ENCODE results near the gene IGSF3. TPM values are rescaled to one million over a fixed set of nuclear protein-coding genes. Genes with fewer than 3 reads are reported as not detected.
"Not testable (repeated sequence)": the region's sequence is repeated elsewhere in the genome, so short reads cannot be mapped to it uniquely, and the experiment has no call there.

The IGSF3 gene
- total and polyA plus RNA-seq, 2 experiments from 2014 or later: 8.8 to 34.0 TPM

- not testable (repeated sequence) for DNase-seq (ENCODE audit: low spot score)
These were observed 42.4 kb downstream of the IGSF3 start for GRCh38 chr1:116625155-116625554.

GRCh38 chr1:116624040-116624439, 43.5 kb downstream of the IGSF3 start:
- no peak overlapping the region for H2AFZ ChIP-seq
- no peak overlapping the region for H3K4me3 ChIP-seq
- H3K27ac ChIP-seq: no peak overlapping the region
- no peaks in the 10 kb centered on the region for H4K20me1 ChIP-seq (ENCODE audit: insufficient read depth, poor library complexity, severe bottlenecking)
- H3K79me2 ChIP-seq: peaks cover 29% of the 10 kb centered on the region
- 96% methylated on average over 7 of the region's 7 CpGs for WGBS (ENCODE audit: low lambda C conversion rate, missing lambda C conversion rate)
- H3K4me1 ChIP-seq (ENCODE audit: insufficient read depth): peaks cover 10% of the 10 kb centered on the region
- no peak overlapping the region for H3K4me2 ChIP-seq
- no peaks in the 10 kb centered on the region for H3K9me3 ChIP-seq (ENCODE audit: low read depth)
- TF ChIP-seq EZH2 (IDR thresholded peaks at IDR 0.05; ENCODE audit: borderline replicate concordance) (no peak), CTCF (IDR thresholded peaks at IDR 0.05; ENCODE audit: poor library complexity) (no peak), EZH2phosphoT487 (IDR thresholded peaks at IDR 0.05; ENCODE audit: low read depth, severe bottlenecking, unreplicated experiment) (no peak)
- no peaks in the 10 kb centered on the region for H3K27me3 ChIP-seq
- H3K9me2 ChIP-seq (replicated peaks; ENCODE audit: insufficient read depth): no peaks in the 10 kb centered on the region
- no peaks in the 10 kb centered on the region for H3K36me3 ChIP-seq (replicated peaks; ENCODE audit: insufficient read depth, low read depth)
- no peak for DNase-seq (ENCODE audit: low spot score)

More at GRCh38 chr1:116625155-116625554, 42.4 kb downstream of the IGSF3 start:
- H3K4me1 ChIP-seq (ENCODE audit: insufficient read depth); H3K9me2 ChIP-seq (replicated peaks; ENCODE audit: insufficient read depth); H2AFZ ChIP-seq; H3K4me2 ChIP-seq; H4K20me1 ChIP-seq (ENCODE audit: insufficient read depth, poor library complexity, severe bottlenecking); H3K27me3 ChIP-seq; H3K36me3 ChIP-seq (replicated peaks; ENCODE audit: insufficient read depth, low read depth); H3K9me3 ChIP-seq (ENCODE audit: low read depth); H3K4me3 ChIP-seq: not testable (repeated sequence)
- Histone ChIP-seq H3K79me2 (peaks cover 27% of the 10 kb centered on the region), H3K27ac (peak overlapping the region; percentile 9)
- WGBS (ENCODE audit: low lambda C conversion rate, missing lambda C conversion rate): 64% methylated on average over 5 of the region's 5 CpGs

GRCh38 chr1:116622496-116622895, 45.0 kb downstream of the IGSF3 start:
- not testable (repeated sequence) for H3K9me2 ChIP-seq (replicated peaks; ENCODE audit: insufficient read depth); H2AFZ ChIP-seq; H3K36me3 ChIP-seq (replicated peaks; ENCODE audit: insufficient read depth, low read depth); H3K27ac ChIP-seq; H3K4me2 ChIP-seq; H3K27me3 ChIP-seq; H3K9me3 ChIP-seq (ENCODE audit: low read depth); H3K4me3 ChIP-seq; H4K20me1 ChIP-seq (ENCODE audit: insufficient read depth, poor library complexity, severe bottlenecking); DNase-seq (ENCODE audit: low spot score)
- WGBS (ENCODE audit: low lambda C conversion rate, missing lambda C conversion rate): 77% methylated on average over 2 of the region's 2 CpGs
- Histone ChIP-seq H3K4me1 (ENCODE audit: insufficient read depth) (peaks cover 16% of the 10 kb centered on the region), H3K79me2 (peaks cover 31% of the 10 kb centered on the region)

GRCh38 chr1:116621756-116622155, 45.8 kb downstream of the IGSF3 start:
- 97% methylated on average over 2 of the region's 2 CpGs for WGBS (ENCODE audit: low lambda C conversion rate, missing lambda C conversion rate)
- peaks cover 31% of the 10 kb centered on the region for H3K79me2 ChIP-seq
- H3K4me1 ChIP-seq (ENCODE audit: insufficient read depth); H3K4me2 ChIP-seq; H3K36me3 ChIP-seq (replicated peaks; ENCODE audit: insufficient read depth, low read depth); H4K20me1 ChIP-seq (ENCODE audit: insufficient read depth, poor library complexity, severe bottlenecking); H3K9me2 ChIP-seq (replicated peaks; ENCODE audit: insufficient read depth); H3K4me3 ChIP-seq; H2AFZ ChIP-seq; H3K27me3 ChIP-seq; H3K27ac ChIP-seq; DNase-seq (ENCODE audit: low spot score); H3K9me3 ChIP-seq (ENCODE audit: low read depth): not testable (repeated sequence)

- not testable (repeated sequence) for H3K9me3 ChIP-seq (ENCODE audit: low read depth); H3K9me2 ChIP-seq (replicated peaks; ENCODE audit: insufficient read depth); H3K4me3 ChIP-seq; DNase-seq (ENCODE audit: low spot score); H2AFZ ChIP-seq; H3K4me2 ChIP-seq; H3K4me1 ChIP-seq (ENCODE audit: insufficient read depth); H3K27ac ChIP-seq; H4K20me1 ChIP-seq (ENCODE audit: insufficient read depth, poor library complexity, severe bottlenecking); H3K36me3 ChIP-seq (replicated peaks; ENCODE audit: insufficient read depth, low read depth); H3K27me3 ChIP-seq
- 96% methylated on average over 3 of the region's 3 CpGs for WGBS (ENCODE audit: low lambda C conversion rate, missing lambda C conversion rate)
- H3K79me2 ChIP-seq: peaks cover 20% of the 10 kb centered on the region
These were observed 47.1 kb downstream of the IGSF3 start for GRCh38 chr1:116620392-116620791.

- not testable (repeated sequence) for H3K27me3 ChIP-seq; H3K4me2 ChIP-seq; H3K9me3 ChIP-seq (ENCODE audit: low read depth); H3K4me3 ChIP-seq; H3K36me3 ChIP-seq (replicated peaks; ENCODE audit: insufficient read depth, low read depth); H4K20me1 ChIP-seq (ENCODE audit: insufficient read depth, poor library complexity, severe bottlenecking); H3K9me2 ChIP-seq (replicated peaks; ENCODE audit: insufficient read depth); H3K27ac ChIP-seq; H3K4me1 ChIP-seq (ENCODE audit: insufficient read depth); H2AFZ ChIP-seq
- peaks cover 17% of the 10 kb centered on the region for H3K79me2 ChIP-seq
- DNase-seq (ENCODE audit: low spot score): peak; percentile 29
- WGBS (ENCODE audit: low lambda C conversion rate, missing lambda C conversion rate): 11% methylated on average over 4 of the region's 4 CpGs
These were observed 48.4 kb downstream of the IGSF3 start for GRCh38 chr1:116619106-116619505.

- not testable (repeated sequence) for H3K9me2 ChIP-seq (replicated peaks; ENCODE audit: insufficient read depth); H3K4me3 ChIP-seq; H3K4me1 ChIP-seq (ENCODE audit: insufficient read depth); H3K9me3 ChIP-seq (ENCODE audit: low read depth); H2AFZ ChIP-seq; DNase-seq (ENCODE audit: low spot score); H3K36me3 ChIP-seq (replicated peaks; ENCODE audit: insufficient read depth, low read depth); H4K20me1 ChIP-seq (ENCODE audit: insufficient read depth, poor library complexity, severe bottlenecking); H3K27me3 ChIP-seq; H3K4me2 ChIP-seq; H3K27ac ChIP-seq
- peaks cover 16% of the 10 kb centered on the region for H3K79me2 ChIP-seq
- WGBS (ENCODE audit: low lambda C conversion rate, missing lambda C conversion rate): 76% methylated on average over 5 of the region's 5 CpGs
These were observed 49.7 kb downstream of the IGSF3 start for GRCh38 chr1:116617808-116618207.

- not testable (repeated sequence) for H2AFZ ChIP-seq; H3K27ac ChIP-seq; H3K27me3 ChIP-seq; H3K4me1 ChIP-seq (ENCODE audit: insufficient read depth); H3K4me3 ChIP-seq; H3K4me2 ChIP-seq; H3K36me3 ChIP-seq (replicated peaks; ENCODE audit: insufficient read depth, low read depth); H3K9me3 ChIP-seq (ENCODE audit: low read depth); H3K9me2 ChIP-seq (replicated peaks; ENCODE audit: insufficient read depth); H4K20me1 ChIP-seq (ENCODE audit: insufficient read depth, poor library complexity, severe bottlenecking); DNase-seq (ENCODE audit: low spot score); H3K79me2 ChIP-seq
- 93% methylated on average over 12 of the region's 13 CpGs for WGBS (ENCODE audit: low lambda C conversion rate, missing lambda C conversion rate)
These were observed 53.7 kb downstream of the IGSF3 start for GRCh38 chr1:116613825-116614224.
